NCI-H748 (cell line): ENCODE results near the gene LMX1B.

Experiments used
- DNase-seq: peaks from one replicate; lab custom pipeline; 2025; ENCODE audit not compliant: unreplicated experiment; lab: John Stamatoyannopoulos, UW

LMX1B gene

GRCh38 chr9:126675147-126675467 lies 61.4 kb downstream of the LMX1B start:
- no peak for DNase-seq

DNA sequence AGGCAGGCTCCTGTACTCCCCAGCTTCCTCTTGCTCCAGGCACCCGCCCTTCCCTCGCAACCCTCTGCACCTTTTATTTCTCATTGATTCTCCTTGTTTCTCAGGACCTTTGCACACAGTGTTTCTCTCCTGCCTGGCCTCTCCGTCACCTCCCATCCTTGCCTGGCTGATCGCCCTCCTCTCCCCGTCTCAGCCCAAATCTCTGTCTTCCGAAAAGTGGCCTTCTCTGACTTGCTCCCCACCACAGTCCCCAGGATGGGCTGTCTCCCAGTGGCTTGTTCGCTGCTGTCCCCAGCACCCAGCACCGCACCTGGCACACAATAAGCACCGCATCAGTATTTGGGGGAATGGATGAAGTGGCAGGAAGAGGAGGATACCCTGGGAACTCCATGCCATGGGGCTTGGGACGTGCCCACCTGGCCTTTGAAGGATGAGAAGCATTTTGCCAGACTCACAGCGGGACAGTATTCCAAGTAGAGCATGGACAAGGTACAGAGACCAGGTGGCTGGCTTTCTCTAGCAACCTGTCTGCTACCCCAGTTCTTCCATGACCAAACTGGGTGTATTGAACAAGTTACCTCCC lies 62.5 kb downstream of the LMX1B start:
- no peak for DNase-seq

- peak; percentile 43 for DNase-seq
Measured at GRCh38 chr9:126676685-126677143, 63.0 kb downstream of the LMX1B start.

DNA sequence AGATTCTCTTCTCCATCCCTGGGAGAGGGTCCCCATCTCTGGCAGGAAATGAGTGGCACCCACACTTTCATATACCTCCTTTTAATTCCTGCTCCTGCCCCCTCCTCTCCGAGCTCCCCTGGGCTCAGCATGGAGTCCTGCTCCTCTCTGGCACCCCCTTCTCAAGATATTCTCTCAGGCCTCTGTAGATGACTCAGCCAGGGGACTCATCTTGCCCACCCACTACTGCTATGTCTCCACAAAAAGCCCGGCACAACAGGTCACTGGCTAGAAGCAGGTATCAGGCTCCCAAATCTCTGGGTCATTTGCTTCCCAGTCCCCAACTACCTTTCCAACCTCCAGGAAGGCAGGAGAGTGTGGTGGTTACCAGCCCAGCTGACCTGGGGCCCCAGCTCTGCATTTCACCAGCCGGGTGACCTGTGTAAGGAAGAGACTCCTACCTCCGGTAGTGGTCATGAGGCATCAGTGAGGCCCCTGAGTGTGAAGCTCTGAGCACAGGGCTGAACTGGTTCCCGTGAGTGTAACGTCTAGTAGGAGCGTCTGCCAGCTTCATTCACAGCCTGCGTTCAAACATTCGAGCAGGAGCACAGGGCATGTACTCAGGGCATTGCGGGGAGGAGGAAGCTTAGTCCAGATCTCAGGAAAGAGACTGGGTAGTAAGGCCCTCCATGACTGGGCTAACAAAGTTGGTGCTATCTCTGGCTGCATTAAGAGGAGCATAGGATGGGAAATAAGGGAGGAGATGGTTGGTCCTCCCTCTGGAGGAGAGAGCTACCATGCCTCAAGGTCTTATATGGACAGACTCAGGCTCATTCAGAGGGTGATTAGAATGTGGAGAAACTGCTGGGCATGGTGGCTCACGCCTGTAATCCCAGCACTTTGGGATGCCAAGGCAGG lies 63.7 kb downstream of the LMX1B start:
- DNase-seq, result no peak

DNA sequence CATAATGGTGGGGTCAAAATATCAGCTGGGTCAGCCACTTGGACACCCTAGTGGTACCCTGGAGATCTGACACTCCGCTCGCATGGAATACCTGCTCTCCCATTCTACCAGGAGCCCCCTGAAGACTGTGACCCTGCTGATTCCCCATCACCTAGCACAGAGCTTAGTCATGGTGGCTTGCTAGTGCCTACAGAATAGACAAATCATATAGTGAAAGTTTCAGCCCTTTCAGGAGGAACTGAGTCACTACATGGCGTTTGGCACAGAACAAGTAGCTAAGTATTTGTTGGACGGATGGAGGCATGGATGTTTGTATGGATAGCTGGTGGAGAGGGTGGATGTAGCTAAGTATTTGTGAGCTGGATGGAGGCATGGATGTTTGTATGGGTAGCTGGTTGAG lies 65.3 kb downstream of the LMX1B start:
- no peak for DNase-seq

- DNase-seq, result peak; percentile 63
Measured at GRCh38 chr9:126681336-126681735, 67.6 kb downstream of the LMX1B start.

- no peak for DNase-seq
Measured at GRCh38 chr9:126682113-126682810, 68.5 kb downstream of the LMX1B start.

- no peak for DNase-seq
Measured at GRCh38 chr9:126682928-126683697, 69.4 kb downstream of the LMX1B start.

DNA sequence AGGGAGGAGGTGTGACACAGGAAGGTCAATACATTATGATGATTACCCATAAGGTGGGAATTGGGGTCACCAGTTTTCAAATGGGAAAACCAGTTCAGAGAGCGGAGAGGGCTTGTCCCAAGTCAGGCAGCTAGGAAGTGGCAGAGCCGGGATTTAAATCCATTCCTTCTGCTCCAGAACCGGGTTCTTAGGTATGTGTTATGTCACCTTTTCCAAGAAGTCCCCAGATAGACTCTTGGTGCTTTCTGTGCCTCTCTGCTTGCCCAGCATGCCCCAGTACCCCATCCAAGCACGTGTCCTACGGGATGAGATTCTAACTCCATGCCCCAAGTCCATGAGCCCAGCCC lies 69.9 kb downstream of the LMX1B start:
- no peak for DNase-seq

- no peak for DNase-seq
Measured at GRCh38 chr9:126684345-126684744, 70.6 kb downstream of the LMX1B start.

- DNase-seq, result no peak
Measured at GRCh38 chr9:126684965-126685465, 71.3 kb downstream of the LMX1B start.

GRCh38 chr9:126687930-126688461 lies 74.3 kb downstream of the LMX1B start:
- peak; percentile 38 for DNase-seq

- no peak for DNase-seq
Measured at GRCh38 chr9:126688617-126689016, 74.9 kb downstream of the LMX1B start.

GRCh38 chr9:126689027-126689825 lies 75.5 kb downstream of the LMX1B start:
- no peak for DNase-seq

DNA sequence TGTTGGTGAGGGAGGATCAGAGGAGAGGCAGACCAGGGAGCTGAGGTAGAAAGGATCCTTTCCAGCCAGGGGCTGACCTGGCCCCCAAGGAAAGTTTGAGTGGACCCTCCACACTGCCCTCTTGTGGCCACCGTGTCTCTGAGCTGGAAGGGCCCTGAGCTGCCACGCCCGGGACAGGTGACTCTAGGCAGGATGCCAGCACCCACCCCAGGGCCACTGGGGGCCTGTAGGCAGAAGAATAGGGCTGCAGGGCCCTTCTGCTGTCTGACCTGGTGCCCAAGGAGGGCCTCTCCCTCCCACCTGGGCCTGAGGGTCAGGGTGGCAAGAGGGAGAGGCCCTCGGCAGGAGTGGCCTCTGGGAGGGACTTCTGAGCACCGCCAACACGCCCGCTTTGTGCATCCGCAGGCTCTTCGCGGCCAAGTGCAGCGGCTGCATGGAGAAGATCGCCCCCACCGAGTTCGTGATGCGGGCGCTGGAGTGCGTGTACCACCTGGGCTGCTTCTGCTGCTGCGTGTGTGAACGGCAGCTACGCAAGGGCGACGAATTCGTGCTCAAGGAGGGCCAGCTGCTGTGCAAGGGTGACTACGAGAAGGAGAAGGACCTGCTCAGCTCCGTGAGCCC lies 76.8 kb downstream of the LMX1B start:
- peak; percentile 63 for DNase-seq

- no peak for DNase-seq
Measured at GRCh38 chr9:126692041-126692758, 78.5 kb downstream of the LMX1B start.

DNA sequence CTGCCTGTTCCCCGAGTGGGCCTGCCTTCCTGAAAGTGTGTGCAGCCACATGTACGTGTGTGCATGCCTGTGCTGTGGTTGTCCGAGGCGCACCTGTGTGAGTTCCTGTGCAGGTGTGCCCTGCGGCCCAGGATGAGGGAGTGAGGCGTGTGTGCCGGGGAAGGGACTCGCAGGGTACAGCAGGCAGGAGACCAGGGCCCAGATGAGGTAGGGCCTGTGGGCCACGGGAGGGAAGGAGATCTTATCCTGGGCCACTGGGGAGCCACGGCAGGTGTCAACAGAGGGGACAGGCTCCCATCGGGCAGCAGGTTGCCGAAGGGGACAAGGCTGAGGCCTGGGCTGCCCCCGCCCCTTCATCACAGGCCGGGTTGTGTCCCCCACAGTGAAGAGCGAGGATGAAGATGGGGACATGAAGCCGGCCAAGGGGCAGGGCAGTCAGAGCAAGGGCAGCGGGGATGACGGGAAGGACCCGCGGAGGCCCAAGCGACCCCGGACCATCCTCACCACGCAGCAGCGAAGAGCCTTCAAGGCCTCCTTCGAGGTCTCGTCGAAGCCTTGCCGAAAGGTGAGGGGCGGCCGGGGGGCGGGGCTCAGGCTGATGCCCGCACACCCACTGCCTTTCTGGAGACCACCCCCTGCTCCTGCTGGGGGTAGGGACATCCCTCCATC lies 79.2 kb downstream of the LMX1B start:
- no peak for DNase-seq

GRCh38 chr9:126693428-126693944 lies 79.8 kb downstream of the LMX1B start:
- no peak for DNase-seq
